Uterus (tissue), 4 donors: ENCODE measurements around the gene ARID5A. TPM values are rescaled to one million over a fixed set of nuclear protein-coding genes. Genes with fewer than 3 reads are reported as not detected.

Source experiments
- DNase-seq, 2 donors: peaks; one replicate each; pipeline ENCODE4 v3.0.0-alpha.2; 2019 to 2020
- H3K27ac ChIP-seq, 2 donors: fragments of 200-600 bp; sonication (generic); 1 replicate in 1 of 2; 2 replicates in 1 of 2; pipeline ENCODE4 v1.5.1; 2016 to 2018
- H3K27me3 ChIP-seq, 2 donors: fragments of 200-600 bp; sonication (generic); one replicate each; pipeline ENCODE4 v1.5.1; 2018 to 2019; ENCODE audit warnings: control low read depth in 1 of 2
- H3K36me3 ChIP-seq, 2 donors: fragments of 200-600 bp; sonication (generic); one replicate each; pipeline ENCODE4 v1.5.1; 2019; ENCODE audit warnings: control low read depth in 1 of 2
- H3K4me1 ChIP-seq, 2 donors: fragments of 200-600 bp; sonication (generic); one replicate each; pipeline ENCODE4 v1.5.1; 2018 to 2019; ENCODE audit warnings: control low read depth in 1 of 2
- H3K4me3 ChIP-seq, 2 donors: fragments of 200-600 bp; sonication (generic); 1 replicate in 1 of 2; 2 replicates in 1 of 2; pipeline ENCODE4 v1.5.1; 2018 to 2019; ENCODE audit warnings: mild to moderate bottlenecking in 1 of 2
- H3K9me3 ChIP-seq, 2 donors: fragments of 200-600 bp; sonication (generic); one replicate each; pipeline ENCODE4 v1.5.1; 2019; ENCODE audit warnings: control low read depth in 1 of 2
- POLR2A ChIP-seq, 2 donors: fragments of 450-650 bp; IDR thresholded peaks; one replicate each; pipeline ENCODE4 v1.6.1; 2016; ENCODE audit warnings: antibody characterized with exemption in 2 of 2, mild to moderate bottlenecking in 1 of 2, moderate library complexity in 1 of 2
- intact Hi-C: fragments of 100-400 bp; cut with DNase I; formaldehyde crosslinking; loops from one replicate; pipeline ENCODE4 v1.15.1; 2023; ENCODE audit warnings: low total_unique reads
- total RNA-seq, 4 donors: library from RNA; depleted of rRNA in 3 of 4; stranded (reverse); fragments of >200 nt in 3 of 4; gene quantifications; one replicate each; pipeline versions ENCODE4 v1.1.0 to v1.2.4, GENCODE V29; 2014 to 2023
- TF ChIP-seq, protein P1 (sequence below), 4 experiments: fragments of 200-600 bp in 2 of 4; fragments of 450-650 bp in 2 of 4; sonication (generic) in 2 of 4; IDR thresholded peaks; one replicate each; pipeline ENCODE4 v1.5.1; 2016 to 2019; ENCODE audit warnings: antibody characterized with exemption in 4 of 4, mild to moderate bottlenecking in 2 of 4, moderate library complexity in 1 of 4
- donor health status: DM: yes; HTN: yes; CAD: no.

ARID5A gene
- total RNA-seq, 4 donors from 2014 or later = 15.1 to 73.5 (median 36.3) TPM

GRCh38 chr2:96531872-96532505 is 4.6 kb upstream of the ARID5A start:
- intact Hi-C loops = no loop called here
- Histone ChIP-seq H3K27ac (peak overlapping the region; percentile 100), H3K4me1 (peaks cover 26 to 32% of the 10 kb centered on the region in 2 donors), H3K36me3 (no peaks in the 10 kb centered on the region), H3K9me3 (no peaks in the 10 kb centered on the region), H3K27me3 (no peaks in the 10 kb centered on the region), H3K4me3 (peak overlapping the region; percentile 16 to 28)
- TF ChIP-seq, protein P1, sequence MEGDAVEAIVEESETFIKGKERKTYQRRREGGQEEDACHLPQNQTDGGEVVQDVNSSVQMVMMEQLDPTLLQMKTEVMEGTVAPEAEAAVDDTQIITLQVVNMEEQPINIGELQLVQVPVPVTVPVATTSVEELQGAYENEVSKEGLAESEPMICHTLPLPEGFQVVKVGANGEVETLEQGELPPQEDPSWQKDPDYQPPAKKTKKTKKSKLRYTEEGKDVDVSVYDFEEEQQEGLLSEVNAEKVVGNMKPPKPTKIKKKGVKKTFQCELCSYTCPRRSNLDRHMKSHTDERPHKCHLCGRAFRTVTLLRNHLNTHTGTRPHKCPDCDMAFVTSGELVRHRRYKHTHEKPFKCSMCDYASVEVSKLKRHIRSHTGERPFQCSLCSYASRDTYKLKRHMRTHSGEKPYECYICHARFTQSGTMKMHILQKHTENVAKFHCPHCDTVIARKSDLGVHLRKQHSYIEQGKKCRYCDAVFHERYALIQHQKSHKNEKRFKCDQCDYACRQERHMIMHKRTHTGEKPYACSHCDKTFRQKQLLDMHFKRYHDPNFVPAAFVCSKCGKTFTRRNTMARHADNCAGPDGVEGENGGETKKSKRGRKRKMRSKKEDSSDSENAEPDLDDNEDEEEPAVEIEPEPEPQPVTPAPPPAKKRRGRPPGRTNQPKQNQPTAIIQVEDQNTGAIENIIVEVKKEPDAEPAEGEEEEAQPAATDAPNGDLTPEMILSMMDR (IDR thresholded peaks at IDR 0.05) = peak in 1 of 4 experiments; percentile 26
- TF ChIP-seq POLR2A (IDR thresholded peaks at IDR 0.05) = peak; percentile 90 to 94
- peak; percentile 94 to 100 for DNase-seq

DNA sequence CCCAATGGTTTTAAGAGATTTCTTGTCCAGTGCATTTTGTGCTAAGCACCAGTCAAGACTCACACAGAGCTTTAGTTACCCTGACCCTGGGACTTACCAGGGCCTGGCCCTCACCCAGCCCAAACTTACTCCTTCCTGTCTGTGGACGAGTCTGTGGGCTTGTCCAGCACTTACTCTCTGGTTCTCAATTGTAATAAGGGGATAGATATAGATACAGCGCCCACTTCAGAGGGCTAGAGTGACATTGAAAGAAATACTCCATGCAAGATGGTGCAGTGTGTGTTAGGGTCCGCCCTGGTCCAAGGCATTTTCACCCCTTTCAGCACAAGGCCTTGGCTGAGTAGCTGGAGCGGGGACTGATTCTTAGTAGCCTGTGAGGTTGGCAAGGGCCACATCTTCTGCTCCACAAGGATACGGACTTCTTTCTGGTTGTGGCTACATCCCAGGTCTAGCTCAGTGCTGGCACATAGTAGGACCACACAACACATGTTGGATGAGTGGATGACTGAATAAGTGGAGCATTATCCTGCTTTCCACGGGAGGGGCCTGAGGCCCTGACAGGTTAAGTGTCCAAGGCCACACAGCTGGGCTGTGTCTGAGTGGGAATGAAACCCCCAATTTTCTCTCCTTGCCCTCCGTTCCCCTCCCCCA is 3.8 kb upstream of the ARID5A start:
- H3K36me3 ChIP-seq = no peaks in the 10 kb centered on the region
- H3K27ac ChIP-seq = peak overlapping the region; percentile 100
- TF ChIP-seq, protein P1 (IDR thresholded peaks at IDR 0.05) = no peak
- TF ChIP-seq POLR2A (IDR thresholded peaks at IDR 0.05) = no peak
- peaks cover 25 to 32% of the 10 kb centered on the region in 2 donors for H3K4me1 ChIP-seq
- no peaks in the 10 kb centered on the region for H3K9me3 ChIP-seq
- no peak for DNase-seq
- intact Hi-C loops = no loop called here
- no peak overlapping the region for H3K4me3 ChIP-seq
- H3K27me3 ChIP-seq = no peaks in the 10 kb centered on the region

DNA sequence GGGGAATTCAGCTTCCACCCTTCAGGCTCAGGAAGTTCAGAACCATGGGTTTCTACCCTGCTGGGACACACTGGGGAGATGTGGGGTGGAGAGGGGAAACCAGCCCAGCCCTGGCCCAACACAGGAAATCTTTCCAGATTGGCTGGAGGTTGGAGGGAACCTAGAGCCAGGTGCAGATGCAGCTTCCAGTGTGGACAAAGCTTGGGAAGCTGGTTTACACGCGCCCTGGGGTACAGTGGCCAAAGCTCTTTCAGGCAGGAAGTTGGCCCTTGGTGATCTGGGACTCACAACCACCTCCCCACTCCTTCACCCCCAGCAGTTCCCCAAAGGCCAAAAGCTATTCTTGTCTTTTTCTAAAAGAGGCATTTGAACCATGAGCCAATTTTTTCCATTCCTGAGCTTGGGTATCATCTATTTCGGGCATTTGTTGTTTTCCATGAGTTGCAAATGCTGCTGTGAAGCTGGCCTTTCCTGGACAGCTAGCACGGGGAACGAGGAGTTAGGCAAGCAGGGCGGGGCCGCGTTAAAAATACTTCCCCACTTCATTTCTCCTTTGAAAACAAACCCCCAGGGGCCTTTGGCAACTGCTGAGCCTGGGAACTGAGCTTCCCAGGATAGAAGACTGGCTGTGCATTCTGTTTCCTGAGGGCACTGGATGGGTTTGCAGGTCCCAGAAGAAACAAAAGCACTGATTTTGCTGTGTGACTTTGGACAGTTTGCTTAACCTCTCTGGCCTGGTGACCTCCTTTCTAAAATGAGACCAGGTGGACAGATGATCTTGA is 3.1 kb upstream of the ARID5A start:
- peak overlapping the region; percentile 100 for H3K27ac ChIP-seq
- H3K4me3 ChIP-seq = no peak overlapping the region
- H3K27me3 ChIP-seq = no peaks in the 10 kb centered on the region
- DNase-seq = peak; percentile 80 to 91
- intact Hi-C loops = no loop called here
- H3K36me3 ChIP-seq = no peaks in the 10 kb centered on the region
- peak; percentile 30 to 60 for TF ChIP-seq POLR2A (IDR thresholded peaks at IDR 0.05)
- TF ChIP-seq, protein P1 (IDR thresholded peaks at IDR 0.05) = no peak
- peaks cover 18 to 32% of the 10 kb centered on the region in 2 donors for H3K4me1 ChIP-seq
- no peaks in the 10 kb centered on the region for H3K9me3 ChIP-seq

GRCh38 chr2:96534141-96534540 is 2.4 kb upstream of the ARID5A start:
- Histone ChIP-seq H3K4me3 (no peak overlapping the region), H3K27ac (peak overlapping the region; percentile 100), H3K36me3 (no peaks in the 10 kb centered on the region), H3K27me3 (no peaks in the 10 kb centered on the region), H3K4me1 (peaks cover 18 to 37% of the 10 kb centered on the region in 2 donors), H3K9me3 (no peaks in the 10 kb centered on the region)
- intact Hi-C loops = no loop called here
- TF ChIP-seq POLR2A (IDR thresholded peaks at IDR 0.05) = no peak
- TF ChIP-seq, protein P1 (IDR thresholded peaks at IDR 0.05) = no peak
- DNase-seq = no peak
